ENCODE results near the gene ACAP3.

The ACAP3 gene

GRCh38 chr1:1274299-1274930, 33.3 kb downstream of the ACAP3 start:
- TF ChIP-seq JUND (IDR thresholded peaks at IDR 0.05; ENCODE audit: low read depth): no peak
- in situ Hi-C loops (cut with HindIII; ENCODE audit: low pct_unique_long_range_greater_than_20kb, low sequenced_read_pairs): no loop called here
- DNase-seq (ENCODE audit: low read depth in 1 of 2, low spot score in 1 of 2): no peak

- TF ChIP-seq JUND (IDR thresholded peaks at IDR 0.05; ENCODE audit: low read depth): no peak
- DNase-seq (ENCODE audit: low read depth in 1 of 2, low spot score in 1 of 2): peak; percentile 83 to 88
- in situ Hi-C loops (cut with HindIII; ENCODE audit: low pct_unique_long_range_greater_than_20kb, low sequenced_read_pairs): no loop called here
Measured at GRCh38 chr1:1273512-1274298, 34.0 kb downstream of the ACAP3 start, which contains the start of gene UBE2J2. Gene UBE2J2, minus strand, starts transcription at chr1:1273854. Its CDS starts 5,862 bp downstream, at chr1:1267992.

DNA sequence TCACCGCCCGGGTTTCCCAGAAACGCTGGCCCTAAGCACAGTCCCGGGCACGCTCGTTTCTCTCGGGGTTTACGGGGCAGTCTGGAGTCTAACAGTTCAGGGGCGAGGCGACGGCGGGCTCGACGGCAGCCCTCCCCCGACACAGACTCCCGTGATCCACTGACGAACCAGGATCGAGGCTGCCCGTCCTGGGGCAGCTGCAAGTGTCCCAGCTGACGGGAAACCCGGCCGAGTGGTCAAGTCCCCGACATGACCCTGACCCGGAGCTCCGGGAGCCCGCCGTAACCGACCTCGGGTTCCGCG, 34.6 kb downstream of the ACAP3 start:
- no peak for DNase-seq (ENCODE audit: low read depth in 1 of 2, low spot score in 1 of 2)
- no peak for TF ChIP-seq JUND (IDR thresholded peaks at IDR 0.05; ENCODE audit: low read depth)
- in situ Hi-C loops (cut with HindIII; ENCODE audit: low pct_unique_long_range_greater_than_20kb, low sequenced_read_pairs): no loop called here

DNA sequence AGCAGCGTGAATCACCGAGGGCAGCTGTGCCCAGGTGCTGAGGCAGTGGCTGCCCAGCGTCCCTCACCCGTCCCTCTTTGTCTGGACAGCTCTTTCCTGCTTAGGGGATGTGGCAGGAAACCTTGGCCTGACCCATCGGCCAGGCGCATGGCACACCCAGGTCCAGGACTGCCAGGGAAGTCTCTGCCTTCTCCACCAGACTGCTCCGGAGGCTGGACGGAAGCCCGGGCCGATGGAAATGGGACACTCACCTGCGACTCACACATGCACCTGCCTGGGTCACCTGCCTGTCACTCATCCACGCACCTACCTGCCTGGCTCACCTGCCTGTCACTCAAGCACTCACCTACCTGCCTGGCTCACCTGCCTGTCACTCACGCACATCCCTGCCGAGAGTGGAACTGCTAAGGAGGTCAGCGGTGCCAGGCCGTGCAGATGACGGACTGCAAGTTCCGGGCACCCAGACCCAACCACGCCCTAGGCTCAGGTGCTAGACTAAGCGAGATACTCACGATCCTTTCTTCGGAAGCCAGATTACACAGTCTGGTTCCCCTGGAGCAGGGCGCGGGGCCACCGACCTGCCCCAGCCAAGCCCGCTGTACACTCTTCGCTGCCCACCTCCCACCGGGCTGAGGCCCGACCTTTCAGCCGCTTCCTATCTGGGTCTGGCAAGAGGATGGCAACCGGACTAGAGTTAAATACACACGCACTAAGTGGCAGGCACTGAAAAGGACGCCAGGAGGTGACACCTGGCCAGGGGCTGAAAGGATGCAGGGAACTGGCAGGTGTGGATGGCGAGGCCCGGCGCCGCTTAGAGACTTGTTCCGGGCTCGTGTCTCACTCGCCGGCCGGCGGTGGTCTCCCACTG, 35.2 kb downstream of the ACAP3 start:
- peak; percentile 91 to 93 for DNase-seq (ENCODE audit: low read depth in 1 of 2, low spot score in 1 of 2)
- in situ Hi-C loops (cut with HindIII; ENCODE audit: low pct_unique_long_range_greater_than_20kb, low sequenced_read_pairs): no loop called here
- TF ChIP-seq JUND (IDR thresholded peaks at IDR 0.05; ENCODE audit: low read depth): no peak

DNA sequence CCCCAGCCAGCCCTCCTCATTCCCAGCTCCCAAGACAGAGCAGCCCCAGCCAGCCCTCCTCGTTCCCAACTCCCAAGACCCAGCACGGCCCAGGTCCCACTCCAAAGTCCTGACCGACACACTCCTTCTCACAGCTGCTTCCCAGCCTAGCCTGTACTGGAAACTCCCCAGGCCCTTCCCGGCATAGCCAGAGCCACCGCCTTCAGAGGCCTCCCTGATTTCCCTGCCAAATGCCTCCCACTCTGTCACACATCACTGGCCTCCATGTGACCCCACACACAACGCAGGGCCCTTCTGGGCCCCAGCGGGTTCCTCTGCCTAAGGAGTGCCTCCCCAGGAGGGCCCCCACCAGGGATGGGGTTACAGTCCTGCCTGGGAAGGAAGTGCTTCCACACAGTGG, 36.9 kb downstream of the ACAP3 start:
- in situ Hi-C loops (cut with HindIII; ENCODE audit: low pct_unique_long_range_greater_than_20kb, low sequenced_read_pairs): no loop called here
- TF ChIP-seq JUND (IDR thresholded peaks at IDR 0.05; ENCODE audit: low read depth): no peak
- DNase-seq (ENCODE audit: low read depth in 1 of 2, low spot score in 1 of 2): no peak

DNA sequence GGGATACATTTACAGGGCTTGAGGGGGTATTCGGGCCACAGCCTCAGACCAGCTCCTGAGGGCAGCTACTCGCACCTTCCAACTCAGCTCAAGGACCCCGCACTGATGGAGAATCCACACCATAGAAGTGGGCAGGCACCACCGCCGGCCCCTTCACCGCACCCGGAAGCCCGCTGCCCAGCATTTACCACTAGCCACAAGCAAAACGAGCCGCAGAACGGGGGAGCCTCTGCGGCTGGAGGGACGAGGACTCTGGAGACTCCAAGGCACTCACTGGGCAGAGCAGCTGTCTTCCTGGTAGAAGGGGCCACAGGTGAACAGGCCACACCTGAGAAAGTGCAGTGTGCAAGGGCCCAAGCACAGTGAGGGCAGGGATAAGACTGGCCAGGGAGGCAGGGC, 39.4 kb downstream of the ACAP3 start:
- DNase-seq (ENCODE audit: low read depth in 1 of 2, low spot score in 1 of 2): no peak
- in situ Hi-C loops (cut with HindIII; ENCODE audit: low pct_unique_long_range_greater_than_20kb, low sequenced_read_pairs): no loop called here
- TF ChIP-seq JUND (IDR thresholded peaks at IDR 0.05; ENCODE audit: low read depth): no peak

GRCh38 chr1:1267488-1268283, 40.0 kb downstream of the ACAP3 start:
- TF ChIP-seq JUND (IDR thresholded peaks at IDR 0.05; ENCODE audit: low read depth): no peak
- no peak for DNase-seq (ENCODE audit: low read depth in 1 of 2, low spot score in 1 of 2)
- in situ Hi-C loops (cut with HindIII; ENCODE audit: low pct_unique_long_range_greater_than_20kb, low sequenced_read_pairs): no loop called here

DNA sequence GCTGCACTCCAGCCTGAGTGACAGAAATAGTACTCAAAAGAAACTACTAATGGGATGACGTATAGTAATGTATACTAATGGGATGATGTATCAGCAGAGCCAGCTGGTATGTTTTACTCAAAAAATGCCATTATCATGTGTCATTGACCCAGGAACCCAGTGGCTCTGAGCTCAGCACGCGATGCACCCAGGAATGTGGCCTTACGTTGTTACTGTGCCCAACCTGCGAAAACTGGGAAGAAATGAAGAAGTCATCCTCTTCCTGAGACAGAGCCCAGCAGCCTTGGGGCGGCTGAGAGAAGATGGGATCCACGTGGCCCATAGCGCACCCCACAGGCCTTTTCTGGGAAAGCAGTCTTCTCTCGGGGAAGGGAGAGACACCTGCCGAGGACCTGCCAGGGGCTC, 42.9 kb downstream of the ACAP3 start:
- TF ChIP-seq JUND (IDR thresholded peaks at IDR 0.05; ENCODE audit: low read depth): no peak
- DNase-seq (ENCODE audit: low read depth in 1 of 2, low spot score in 1 of 2): no peak
- in situ Hi-C loops (cut with HindIII; ENCODE audit: low pct_unique_long_range_greater_than_20kb, low sequenced_read_pairs): no loop called here

- no peak for DNase-seq (ENCODE audit: low read depth in 1 of 2, low spot score in 1 of 2)
- in situ Hi-C loops (cut with HindIII; ENCODE audit: low pct_unique_long_range_greater_than_20kb, low sequenced_read_pairs): no loop called here
- TF ChIP-seq JUND (IDR thresholded peaks at IDR 0.05; ENCODE audit: low read depth): no peak
Measured at GRCh38 chr1:1264026-1264425, 43.7 kb downstream of the ACAP3 start.

DNA sequence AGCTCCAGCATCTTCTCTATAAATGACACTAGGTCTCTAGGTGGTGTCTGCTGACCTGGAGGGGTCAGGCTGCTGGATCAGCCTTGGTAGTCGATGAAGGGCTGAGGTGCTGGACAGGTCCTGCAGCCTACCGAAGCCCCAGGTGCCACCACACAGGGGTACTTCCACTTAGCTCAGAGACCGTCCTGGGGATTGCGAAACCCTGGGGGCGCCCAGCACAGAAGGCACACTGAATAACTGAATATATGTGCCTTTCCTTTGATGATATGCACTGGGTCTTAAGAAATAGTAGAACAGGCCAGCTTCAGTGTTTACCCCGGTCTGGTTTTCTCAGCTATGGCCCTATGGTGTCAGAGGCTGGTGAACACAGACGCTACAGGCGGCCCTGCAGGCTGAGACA, 45.0 kb downstream of the ACAP3 start:
- in situ Hi-C loops (cut with HindIII; ENCODE audit: low pct_unique_long_range_greater_than_20kb, low sequenced_read_pairs): no loop called here
- no peak for TF ChIP-seq JUND (IDR thresholded peaks at IDR 0.05; ENCODE audit: low read depth)
- no peak for DNase-seq (ENCODE audit: low read depth in 1 of 2, low spot score in 1 of 2)

DNA sequence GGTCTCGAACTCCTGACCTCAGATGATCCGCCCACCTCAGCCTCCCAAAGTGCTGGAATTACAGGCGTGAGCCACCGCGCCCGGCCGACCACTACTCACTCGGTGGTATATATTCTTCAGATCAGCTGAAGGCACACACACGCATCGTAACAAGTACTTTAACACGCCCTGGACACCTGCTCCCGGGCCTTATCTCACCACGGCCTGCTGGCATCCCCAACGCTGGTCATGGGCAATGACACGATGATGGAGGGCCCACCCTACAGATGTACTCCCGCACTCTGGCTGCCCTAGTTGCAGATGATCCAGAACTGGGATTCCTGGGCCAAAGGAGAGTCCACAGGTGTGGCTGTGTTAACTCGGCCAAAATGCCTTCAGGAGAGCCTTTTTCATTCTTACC, 45.7 kb downstream of the ACAP3 start:
- no peak for TF ChIP-seq JUND (IDR thresholded peaks at IDR 0.05; ENCODE audit: low read depth)
- in situ Hi-C loops (cut with HindIII; ENCODE audit: low pct_unique_long_range_greater_than_20kb, low sequenced_read_pairs): no loop called here

GRCh38 chr1:1260843-1261560, 46.7 kb downstream of the ACAP3 start:
- no peak for DNase-seq (ENCODE audit: low read depth in 1 of 2, low spot score in 1 of 2)
- no peak for TF ChIP-seq JUND (IDR thresholded peaks at IDR 0.05; ENCODE audit: low read depth)
- in situ Hi-C loops (cut with HindIII; ENCODE audit: low pct_unique_long_range_greater_than_20kb, low sequenced_read_pairs): no loop called here

More for the DNA sequence above, 45.7 kb downstream of the ACAP3 start:
- DNase-seq (ENCODE audit: low read depth in 1 of 2, low spot score in 1 of 2): no peak

All from T47D (cell line).